Iris pigment epithelial cell (primary cell): ENCODE measurements around the gene TMEM45B.
A peak's percentile ranks its signal among the peaks of the same experiment; 100 is the strongest.
"Not testable (repeated sequence)": the region's sequence is repeated elsewhere in the genome, so short reads cannot be mapped to it uniquely, and the experiment has no call there.

Experiments
- DNase-seq: peaks from one replicate; pipeline ENCODE4 v3.0.0-alpha.2; 2011; ENCODE audit warnings: low read depth

The TMEM45B gene

GRCh38 chr11:129813231-129813791, 2.3 kb upstream of the TMEM45B start:
- DNase-seq = no peak

- no peak for DNase-seq
Observed at GRCh38 chr11:129814244-129815014, 1.2 kb upstream of the TMEM45B start.

GRCh38 chr11:129817534-129818051, 1.9 kb downstream of the TMEM45B start:
- no peak for DNase-seq

GRCh38 chr11:129818236-129818635, 2.6 kb downstream of the TMEM45B start:
- not testable (repeated sequence) for DNase-seq

GRCh38 chr11:129819237-129819636, 3.6 kb downstream of the TMEM45B start:
- no peak for DNase-seq

- DNase-seq = not testable (repeated sequence)
Observed at GRCh38 chr11:129820228-129820627, 4.6 kb downstream of the TMEM45B start.

GRCh38 chr11:129823281-129823680, 7.6 kb downstream of the TMEM45B start:
- DNase-seq = not testable (repeated sequence)

GRCh38 chr11:129823799-129824198, 8.2 kb downstream of the TMEM45B start:
- DNase-seq = not testable (repeated sequence)

- DNase-seq = peak; percentile 83
Observed at GRCh38 chr11:129825380-129825779, 9.7 kb downstream of the TMEM45B start.

- DNase-seq = no peak
Observed at GRCh38 chr11:129828301-129828836, 12.7 kb downstream of the TMEM45B start.

GRCh38 chr11:129829497-129829896, 13.8 kb downstream of the TMEM45B start:
- not testable (repeated sequence) for DNase-seq

- peak; percentile 31 for DNase-seq
Observed at GRCh38 chr11:129831227-129831626, 15.6 kb downstream of the TMEM45B start.

GRCh38 chr11:129833260-129833659, 17.6 kb downstream of the TMEM45B start:
- DNase-seq = not testable (repeated sequence)

GRCh38 chr11:129836423-129836891, 20.8 kb downstream of the TMEM45B start:
- peak; percentile 29 for DNase-seq

- DNase-seq = no peak
Observed at GRCh38 chr11:129836979-129837378, 21.3 kb downstream of the TMEM45B start.

GRCh38 chr11:129840236-129840635, 24.6 kb downstream of the TMEM45B start:
- DNase-seq = no peak

GRCh38 chr11:129842138-129842537, 26.5 kb downstream of the TMEM45B start:
- DNase-seq = no peak

GRCh38 chr11:129846508-129847335, 31.1 kb downstream of the TMEM45B start:
- peak; percentile 98 for DNase-seq

- DNase-seq = not testable (repeated sequence)
Observed at GRCh38 chr11:129847361-129847760, 31.7 kb downstream of the TMEM45B start.

GRCh38 chr11:129849447-129850130, 33.9 kb downstream of the TMEM45B start:
- DNase-seq = no peak

- peak; percentile 49 for DNase-seq
Observed at GRCh38 chr11:129852125-129852740, 36.6 kb downstream of the TMEM45B start.
